Mesenteric fat pad (tissue), 1 donor: Measurements from ENCODE around the gene MARK2. TPM values are rescaled to one million over a fixed set of nuclear protein-coding genes. Genes with fewer than 3 reads are reported as not detected.

ENCODE experiments used
- DNase-seq: peaks from one replicate; pipeline ENCODE4 v3.0.0-alpha.2; 2020; ENCODE audit warnings: low spot score
- total RNA-seq: library from RNA; stranded (reverse); fragmentation: NEBNext Ultra II Directional; extraction: Animal tissue kit (Norgen Biotek cat#: 25700); gene quantifications from one replicate; pipeline ENCODE4 v1.2.1, GENCODE V29; 2021
- donor health status: DM: yes; HTN: yes; CAD: no.

Gene MARK2
- total RNA-seq, 1 donor from 2014 or later: 32.2 TPM

DNA sequence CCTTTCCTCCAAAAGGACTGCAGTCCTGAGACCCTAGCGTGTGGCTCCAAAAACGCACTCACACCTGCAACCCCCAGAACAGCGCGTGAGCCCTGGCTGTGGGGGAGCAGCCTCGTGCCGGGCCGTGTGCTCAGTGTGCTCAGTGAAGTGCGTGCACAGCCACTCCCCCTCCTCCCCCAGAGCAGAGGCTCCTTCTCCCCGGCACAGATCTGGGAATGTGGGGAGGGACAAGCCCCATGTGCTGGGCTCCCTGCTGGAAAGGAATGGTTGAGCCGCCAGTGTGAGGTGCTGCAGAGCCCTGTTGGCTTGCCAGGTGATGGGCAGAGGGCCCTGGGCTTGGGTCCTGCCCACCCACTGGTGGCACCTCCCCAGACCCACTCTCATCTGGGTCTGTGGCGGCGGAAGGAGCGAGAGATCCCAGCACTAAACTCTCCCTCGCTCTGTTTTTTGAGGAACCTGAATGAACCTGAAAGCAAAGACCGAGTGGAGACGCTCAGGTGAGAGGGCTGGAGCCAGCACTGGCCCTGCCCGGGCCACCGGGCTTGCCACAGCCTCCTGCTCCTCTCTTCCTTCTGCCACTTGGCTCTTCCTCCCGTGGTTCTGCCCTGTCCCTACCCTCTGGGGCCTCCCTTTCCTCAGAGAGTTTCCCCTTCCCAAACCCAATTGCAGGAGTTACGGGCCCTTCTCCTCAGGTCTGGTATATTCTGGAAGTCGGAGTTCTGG is 69.1 kb downstream of the MARK2 start:
- DNase-seq: no peak

DNA sequence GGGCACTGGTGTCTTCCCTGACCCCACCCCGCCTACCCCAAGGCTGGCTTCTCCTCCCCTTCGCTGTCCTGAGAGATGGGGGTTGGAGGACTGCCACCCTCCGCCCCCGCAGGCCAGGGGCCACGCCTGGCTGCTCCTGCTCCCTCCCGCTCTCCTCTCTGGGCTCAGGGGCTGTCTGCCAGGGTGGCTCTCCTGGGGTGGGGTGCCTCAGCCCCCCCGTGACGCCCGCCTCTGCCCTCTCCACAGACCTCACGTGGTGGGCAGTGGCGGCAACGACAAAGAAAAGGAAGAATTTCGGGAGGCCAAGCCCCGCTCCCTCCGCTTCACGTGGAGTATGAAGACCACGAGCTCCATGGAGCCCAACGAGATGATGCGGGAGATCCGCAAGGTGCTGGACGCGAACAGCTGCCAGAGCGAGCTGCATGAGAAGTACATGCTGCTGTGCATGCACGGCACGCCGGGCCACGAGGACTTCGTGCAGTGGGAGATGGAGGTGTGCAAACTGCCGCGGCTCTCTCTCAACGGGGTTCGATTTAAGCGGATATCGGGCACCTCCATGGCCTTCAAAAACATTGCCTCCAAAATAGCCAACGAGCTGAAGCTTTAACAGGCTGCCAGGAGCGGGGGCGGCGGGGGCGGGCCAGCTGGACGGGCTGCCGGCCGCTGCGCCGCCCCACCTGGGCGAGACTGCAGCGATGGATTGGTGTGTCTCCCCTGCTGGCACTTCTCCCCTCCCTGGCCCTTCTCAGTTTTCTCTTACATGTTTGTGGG is 69.9 kb downstream of the MARK2 start:
- DNase-seq: no peak

- DNase-seq: no peak
These were observed 70.9 kb downstream of the MARK2 start for GRCh38 chr11:63909591-63910506.

DNA sequence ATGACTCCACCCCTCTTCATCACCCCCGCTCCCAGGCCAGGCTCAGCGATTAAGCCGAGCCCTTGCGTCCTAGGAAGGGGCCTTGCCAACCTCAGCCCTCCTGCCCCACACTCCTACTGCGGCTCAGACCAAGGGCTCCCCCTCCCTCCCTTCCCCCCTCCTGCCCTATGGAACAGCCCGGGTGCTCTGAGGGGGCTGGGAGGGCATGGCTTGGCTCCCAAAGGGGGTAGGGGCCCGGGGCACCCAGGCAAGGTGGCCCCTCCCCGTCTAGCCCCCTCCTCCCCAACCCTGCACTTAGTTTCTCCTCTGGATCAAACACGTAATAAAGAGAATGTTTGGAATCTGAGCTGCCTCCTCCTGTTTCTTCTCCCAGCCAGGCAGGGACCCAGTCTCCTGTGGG is 71.8 kb downstream of the MARK2 start:
- no peak for DNase-seq

DNA sequence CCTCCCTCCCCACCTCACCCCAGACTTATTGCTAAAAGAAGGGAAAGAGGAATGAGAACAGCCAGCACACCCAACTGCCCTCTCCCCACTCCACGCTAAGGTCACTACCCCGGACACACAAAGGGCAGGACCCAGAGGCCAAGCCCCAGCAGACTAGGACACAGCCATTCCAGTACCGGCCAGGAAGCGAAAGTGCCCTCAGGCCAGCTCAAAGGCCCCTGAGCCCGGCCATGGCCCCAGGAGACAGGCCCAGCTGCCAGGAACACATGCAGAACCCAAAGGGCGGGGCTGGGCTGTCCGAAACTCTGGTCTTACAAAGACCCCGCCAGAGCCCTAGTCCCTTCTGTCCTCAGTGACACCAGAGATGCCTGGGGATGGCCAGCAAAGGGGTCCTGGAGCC is 72.5 kb downstream of the MARK2 start:
- DNase-seq: no peak

GRCh38 chr11:63911876-63912275 is 73.0 kb downstream of the MARK2 start:
- no peak for DNase-seq

GRCh38 chr11:63912678-63913077 is 73.8 kb downstream of the MARK2 start:
- DNase-seq: no peak

- no peak for DNase-seq
These were observed 75.2 kb downstream of the MARK2 start for GRCh38 chr11:63913866-63914830.

GRCh38 chr11:63914896-63915691 is 76.2 kb downstream of the MARK2 start:
- no peak for DNase-seq

DNA sequence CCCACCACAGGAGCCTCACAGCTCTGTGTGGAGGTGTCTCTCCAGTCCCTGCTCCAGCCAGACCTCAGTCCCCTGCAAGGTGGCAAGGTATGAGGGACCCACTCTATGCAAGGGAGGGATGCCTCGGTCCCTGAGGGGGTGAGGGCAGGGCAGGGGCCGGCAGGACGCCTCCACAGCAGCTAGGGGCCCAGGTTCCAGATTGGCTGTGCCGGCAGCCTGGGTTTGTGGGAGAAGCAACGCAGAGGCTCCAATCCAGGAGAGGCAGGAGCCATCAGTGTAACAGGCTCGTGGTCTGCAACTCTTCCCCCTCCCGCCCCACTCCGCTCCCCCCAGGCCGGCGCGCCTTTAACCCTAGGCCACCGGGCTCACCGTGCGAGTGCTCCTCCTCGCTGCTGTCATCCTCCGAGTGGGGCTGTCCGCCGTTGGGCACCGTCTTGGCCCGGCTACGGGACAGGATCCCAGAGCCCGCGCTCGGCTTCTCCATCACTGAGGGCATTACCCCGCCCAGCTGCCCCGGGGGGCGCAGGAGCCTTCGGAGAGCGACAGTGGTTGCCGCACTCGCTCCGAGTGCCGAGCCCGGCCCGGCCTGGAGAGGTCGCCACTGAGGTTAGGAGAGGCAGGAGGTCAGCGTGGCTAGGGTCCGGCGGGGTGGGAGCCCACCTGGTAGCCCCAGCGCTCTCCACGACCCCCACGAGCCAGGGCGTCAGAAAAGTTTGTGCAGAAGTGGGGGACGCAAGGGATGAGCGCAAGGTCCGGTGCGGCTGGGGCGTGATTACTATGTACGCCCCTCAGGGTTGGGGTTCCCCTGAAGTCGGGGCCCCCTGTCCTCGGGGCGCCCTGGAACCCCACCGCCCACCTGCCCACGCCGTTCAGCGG is 77.3 kb downstream of the MARK2 start:
- no peak for DNase-seq

DNA sequence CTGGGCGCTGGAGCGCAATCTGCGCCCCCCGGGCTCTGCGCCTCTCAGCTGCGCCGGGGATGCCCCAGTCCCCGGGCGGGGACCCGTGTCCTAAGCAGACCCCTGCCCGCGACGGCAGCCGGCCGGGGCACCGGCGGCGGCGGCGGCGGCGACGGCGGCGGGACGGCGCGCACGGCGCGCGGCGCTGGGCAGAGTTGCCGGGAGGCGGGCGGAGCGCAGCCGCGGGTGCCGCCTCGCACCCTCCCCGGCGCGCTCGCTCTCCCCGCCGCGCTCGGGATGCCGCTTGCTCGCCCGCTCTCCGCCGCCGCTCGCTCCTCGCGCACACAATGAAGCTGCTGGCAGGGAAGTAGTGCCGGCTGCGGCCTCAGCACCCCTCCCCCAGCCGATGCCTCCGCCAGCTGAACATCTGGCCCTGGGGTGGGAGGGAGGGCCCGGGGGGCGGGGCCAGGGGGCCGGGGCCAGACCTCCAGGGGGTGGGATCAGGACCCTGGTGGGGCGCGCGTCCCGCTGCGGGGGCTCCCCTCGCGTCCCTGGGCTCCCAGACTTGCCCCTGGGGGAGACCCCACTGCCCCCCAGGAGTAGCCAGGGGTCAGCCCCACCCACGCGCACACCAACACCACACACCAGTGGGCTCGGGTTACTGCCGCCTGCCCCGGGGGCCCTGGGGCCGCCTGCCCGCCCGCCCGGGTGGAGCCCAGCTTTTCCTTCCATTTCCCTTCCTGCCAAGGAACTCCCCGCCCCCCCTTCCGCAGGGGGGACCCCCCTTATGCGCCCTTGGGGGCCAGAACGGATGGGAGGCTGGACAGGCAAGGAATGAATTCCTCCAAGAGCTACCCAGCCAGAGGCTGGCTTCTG is 78.2 kb downstream of the MARK2 start, which contains the start of gene RCOR2:
Gene RCOR2, minus strand, starts transcription at position 328 of the 855 bp plus-strand sequence. CDS start 708 bp downstream, outside the sequence.
- DNase-seq: no peak

DNA sequence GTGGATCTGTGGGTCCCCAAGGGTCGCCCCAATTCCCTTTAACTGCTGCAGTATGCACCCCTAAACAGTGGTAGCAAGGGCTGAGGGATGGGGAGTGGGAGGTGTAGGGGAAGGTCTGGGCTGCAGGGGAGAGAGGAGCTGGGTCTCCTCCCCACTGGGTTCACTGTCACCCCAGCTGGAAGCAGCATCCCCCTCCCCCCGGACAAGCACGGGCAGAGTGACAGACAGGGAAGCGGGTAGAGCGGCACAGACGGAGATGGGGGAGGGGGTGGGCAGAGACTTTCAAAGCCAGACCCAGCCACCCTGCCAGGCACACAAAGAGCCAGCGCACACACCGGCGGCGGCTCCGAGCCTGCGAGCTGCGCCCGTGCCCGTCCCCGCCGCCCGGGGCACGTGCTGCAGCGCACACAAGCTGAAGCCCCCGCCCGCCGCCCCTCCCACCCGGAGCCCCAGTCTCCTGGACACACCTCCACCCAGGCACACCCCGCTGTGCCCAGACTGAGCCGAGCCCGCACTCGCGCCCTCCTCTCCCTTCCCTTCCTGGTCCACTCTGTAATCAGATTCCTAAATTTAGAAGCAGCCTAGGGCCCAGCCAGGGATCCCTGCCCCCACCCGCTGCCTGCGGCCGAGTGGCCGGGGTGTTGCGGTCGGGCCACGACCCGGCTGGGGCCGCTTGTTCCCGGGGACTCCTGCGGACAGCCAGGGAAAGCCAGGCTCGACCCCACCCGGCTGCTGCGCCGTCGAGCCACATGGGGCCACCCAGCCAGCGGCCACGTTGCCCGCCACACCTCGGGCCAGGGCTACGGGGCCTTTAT is 79.0 kb downstream of the MARK2 start:
- no peak for DNase-seq

GRCh38 chr11:63918507-63919191 is 79.7 kb downstream of the MARK2 start:
- DNase-seq: no peak

DNA sequence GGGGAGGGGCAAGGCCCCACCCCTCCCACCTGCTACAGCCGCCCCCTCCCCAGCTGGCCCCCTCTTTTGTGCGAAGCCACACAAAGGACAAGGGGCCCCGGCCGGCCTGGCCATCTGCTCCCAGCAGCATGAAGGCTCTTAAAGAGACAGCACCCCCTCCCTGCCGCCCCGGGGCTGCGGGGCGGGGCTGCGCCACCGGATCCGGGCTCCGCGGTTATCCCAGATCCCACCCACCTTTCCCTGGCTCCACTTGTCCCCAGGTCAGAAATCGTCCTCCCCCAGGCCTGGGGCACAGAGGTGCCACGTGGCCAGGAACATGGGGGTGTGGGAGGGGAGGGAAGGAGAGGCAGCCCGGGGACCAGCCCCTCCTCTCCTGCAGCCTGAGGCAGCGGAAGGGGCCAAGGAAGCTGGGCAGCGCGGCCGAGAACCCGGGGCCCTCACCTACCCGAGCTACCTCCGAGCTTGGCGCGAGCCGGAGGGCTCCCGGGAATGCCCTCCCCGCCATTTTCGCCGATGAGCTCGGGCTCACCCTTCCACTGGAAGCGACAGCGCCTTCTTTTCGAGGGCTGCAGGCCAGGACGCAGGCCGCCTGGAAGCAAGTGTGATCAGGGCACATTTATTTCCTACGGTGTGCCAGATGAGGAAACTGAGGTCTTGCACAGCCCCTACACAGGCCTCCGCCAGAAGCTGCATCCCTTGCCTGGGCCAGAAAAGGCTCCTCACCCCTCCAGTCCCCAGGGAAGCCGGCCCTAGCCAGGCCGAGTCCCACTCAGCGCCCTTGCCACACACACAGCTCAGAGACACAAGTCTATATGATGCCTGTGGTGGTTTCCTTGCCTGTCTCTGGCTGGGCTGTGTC is 80.6 kb downstream of the MARK2 start:
- no peak for DNase-seq
